Measurements from ENCODE around the gene RHO. TPM values are rescaled to one million over a fixed set of nuclear protein-coding genes. Genes with fewer than 3 reads are reported as not detected.

Gene RHO
- total RNA-seq, 1 experiment from 2014 or later: not detected

- CTCF ChIA-PET: interaction anchor here (0.6 kb wide), 1 partner anchor 60 kb away, joined by 6 read pairs; no protein-coding TSS in a partner anchor
- no TSS peak for BruUV-seq (replicated peaks)
- POLR2A ChIA-PET: no interaction called here
- Histone ChIP-seq H3K4me3 (ENCODE audit: low read depth in 2 of 2, low read length in 2 of 2) (no peak overlapping the region), H3K9me3 (ENCODE audit: control insufficient read depth, insufficient read depth, low read depth, low read length) (no peaks in the 10 kb centered on the region), H3K27ac (ENCODE audit: low read length) (no peak overlapping the region), H3K36me3 (ENCODE audit: control insufficient read depth, insufficient read depth, low read length) (no peaks in the 10 kb centered on the region), H3K27me3 (ENCODE audit: control insufficient read depth, insufficient read depth, low read length) (no peaks in the 10 kb centered on the region), H3K4me1 (ENCODE audit: control insufficient read depth, insufficient read depth, low read length) (no peaks in the 10 kb centered on the region)
- TF ChIP-seq CTCF (IDR thresholded peaks at IDR 0.05) (no peak), POLR2AphosphoS5 (IDR thresholded peaks at IDR 0.05; ENCODE audit: low read depth, low read length) (no peak), SIN3A (IDR thresholded peaks at IDR 0.05; ENCODE audit: borderline replicate concordance, insufficient read depth, low read depth, low read length) (no peak), TCF7L2 (IDR thresholded peaks at IDR 0.05; ENCODE audit: low read depth, low read length) (no peak), REST (IDR thresholded peaks at IDR 0.05; ENCODE audit: insufficient read depth in 1 of 2, low read depth in 2 of 2, low read length in 1 of 2) (no peak)
- ATAC-seq: no peak
- intact Hi-C loops (cut with micrococcal nuclease; ENCODE audit: unreplicated experiment): no loop called here
- no peak for DNase-seq (ENCODE audit: low read depth, low spot score)
- in situ Hi-C loops (cut with HindIII; ENCODE audit: low pct_unique_long_range_greater_than_20kb, low sequenced_read_pairs): no loop called here
These were observed 21.4 kb downstream of the RHO start for GRCh38 chr3:129549805-129550204.

DNA sequence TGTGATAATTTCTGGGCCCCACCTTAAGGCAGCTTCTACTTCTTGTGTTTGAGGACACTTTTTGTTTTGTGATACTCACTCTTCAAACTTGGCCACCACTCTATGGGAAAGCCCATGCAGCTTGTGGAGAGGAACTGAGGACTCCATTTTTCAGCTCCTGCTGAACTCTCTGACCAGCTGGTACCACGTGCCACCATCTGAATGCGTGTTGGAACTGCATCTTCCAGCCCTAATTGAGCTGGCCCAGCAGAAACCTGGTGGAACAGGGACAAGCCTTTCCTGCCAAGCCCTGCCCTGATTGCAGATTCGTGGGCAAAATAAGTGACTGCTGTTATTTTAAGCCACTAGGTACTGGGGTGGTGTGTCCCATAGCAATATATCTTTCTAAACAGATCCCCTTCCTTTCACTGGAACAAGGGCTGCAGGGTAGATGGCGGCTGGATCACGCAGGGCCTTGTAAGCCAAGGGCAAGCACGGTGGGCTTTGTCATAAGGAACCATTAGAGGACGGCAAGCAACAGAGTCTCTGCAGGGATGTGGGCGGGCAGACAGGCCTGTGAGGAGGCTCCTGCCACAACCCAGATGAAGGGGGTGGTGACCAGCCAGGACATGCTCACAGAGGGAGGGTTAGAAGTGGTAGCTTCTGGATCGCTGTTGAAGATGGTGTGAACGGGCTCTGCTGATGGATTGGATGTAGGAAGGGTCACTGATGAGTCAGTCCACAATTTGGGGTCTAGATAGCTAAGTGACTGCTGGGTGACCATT, 24.0 kb downstream of the RHO start:
- POLR2A ChIA-PET: no interaction called here
- CTCF ChIA-PET: interaction anchor here (0.5 to 1.1 kb wide), 3 partner anchors 62 to 326 kb away, joined by 4 to 7 read pairs (median 5); no protein-coding TSS in a partner anchor

More for the DNA sequence above, 24.0 kb downstream of the RHO start:
- Histone ChIP-seq H3K4me3 (ENCODE audit: low read depth in 2 of 2, low read length in 2 of 2) (no peak overlapping the region), H3K9me3 (ENCODE audit: control insufficient read depth, insufficient read depth, low read depth, low read length) (no peaks in the 10 kb centered on the region), H3K36me3 (ENCODE audit: control insufficient read depth, insufficient read depth, low read length) (peaks cover 3% of the 10 kb centered on the region; the same call in 1 of the 2 replicates), H3K4me1 (ENCODE audit: control insufficient read depth, insufficient read depth, low read length) (peaks cover 4% of the 10 kb centered on the region; the same call in 1 of the 2 replicates), H3K27me3 (ENCODE audit: control insufficient read depth, insufficient read depth, low read length) (no peaks in the 10 kb centered on the region), H3K27ac (ENCODE audit: low read length) (no peak overlapping the region)
- no peak for DNase-seq (ENCODE audit: low read depth, low spot score)
- in situ Hi-C loops (cut with HindIII; ENCODE audit: low pct_unique_long_range_greater_than_20kb, low sequenced_read_pairs) (no loop called here), intact Hi-C loops (cut with micrococcal nuclease; ENCODE audit: unreplicated experiment) (no loop called here)
- TF ChIP-seq REST (IDR thresholded peaks at IDR 0.05; ENCODE audit: insufficient read depth in 1 of 2, low read depth in 2 of 2, low read length in 1 of 2) (no peak), POLR2AphosphoS5 (IDR thresholded peaks at IDR 0.05; ENCODE audit: low read depth, low read length) (no peak; the same call in 1 of the 2 replicates), SIN3A (IDR thresholded peaks at IDR 0.05; ENCODE audit: borderline replicate concordance, insufficient read depth, low read depth, low read length) (no peak), TCF7L2 (IDR thresholded peaks at IDR 0.05; ENCODE audit: low read depth, low read length) (no peak), CTCF (IDR thresholded peaks at IDR 0.05) (no peak)
- BruUV-seq (replicated peaks): no TSS peak
- no peak for ATAC-seq

Data from Panc1 (cell line).